GM23338 (cell line): Measurements from ENCODE around the gene RAB5B. TPM values are rescaled to one million over a fixed set of nuclear protein-coding genes. Genes with fewer than 3 reads are reported as not detected.
"Not testable (repeated sequence)": the region's sequence is repeated elsewhere in the genome, so short reads cannot be mapped to it uniquely, and the experiment has no call there.

Experiments
- ATAC-seq: fragments of 200-7000 bp; cut with Tn5 transposase; 3 replicates; pipeline ENCODE4 v1.9.1; 2020
- DNase-seq: peaks from one replicate; pipeline ENCODE4 v3.0.0-alpha.2; 2015; ENCODE audit warnings: low spot score
- H2AFZ ChIP-seq: fragments of 200-600 bp; sonication (generic); 2 replicates; pipeline ENCODE4 v1.8.0; 2016; ENCODE audit warnings: antibody characterized with exemption, mild to moderate bottlenecking, moderate library complexity
- H3F3A ChIP-seq: fragments of 200-600 bp; sonication (generic); replicated peaks from 2 replicates; pipeline ENCODE4 v1.8.0; 2017; ENCODE audit warnings: antibody characterized with exemption, mixed run types, low read depth
- H3K27ac ChIP-seq: fragments of 200-600 bp; sonication (generic); 2 replicates; pipeline ENCODE4 v1.6.1; 2016; ENCODE audit warnings: low read depth
- H3K27me3 ChIP-seq: fragments of 200-600 bp; sonication (generic); 2 replicates; pipeline ENCODE4 v1.8.0; 2016; ENCODE audit warnings: mild to moderate bottlenecking, mixed run types, moderate library complexity; ENCODE audit not compliant: insufficient read depth
- H3K36me3 ChIP-seq: fragments of 200-600 bp; sonication (generic); 2 replicates; pipeline ENCODE4 v1.8.0; 2016; ENCODE audit warnings: mild to moderate bottlenecking; ENCODE audit not compliant: insufficient read depth
- H3K4me1 ChIP-seq: fragments of 200-600 bp; sonication (generic); 2 replicates; pipeline ENCODE4 v1.8.0; 2016; ENCODE audit warnings: mild to moderate bottlenecking, moderate library complexity; ENCODE audit not compliant: insufficient read depth
- H3K4me2 ChIP-seq: fragments of 200-600 bp; sonication (generic); 2 replicates; pipeline ENCODE4 v1.7.1; 2017; ENCODE audit warnings: mixed run types
- H3K4me3 ChIP-seq: fragments of 200-600 bp; sonication (generic); 2 replicates; pipeline ENCODE4 v1.6.1; 2016; ENCODE audit warnings: mixed run types
- H3K79me2 ChIP-seq: fragments of 200-600 bp; sonication (generic); replicated peaks from 2 replicates; pipeline ENCODE4 v1.8.0; 2017; ENCODE audit warnings: mild to moderate bottlenecking; ENCODE audit not compliant: insufficient read depth
- H3K9me2 ChIP-seq: fragments of 200-600 bp; sonication (generic); 2 replicates; pipeline ENCODE4 v1.8.0; 2017; ENCODE audit not compliant: insufficient read depth
- H4K20me1 ChIP-seq: fragments of 200-600 bp; sonication (generic); replicated peaks from 2 replicates; pipeline ENCODE4 v1.8.0; 2017; ENCODE audit warnings: mild to moderate bottlenecking; ENCODE audit not compliant: insufficient read depth
- H3K27ac Mint-ChIP-seq: 2 replicates; pipeline ENCODE4 v1.8.0; 2020; ENCODE audit warnings: inconsistent platforms, mild to moderate bottlenecking, moderate library complexity, mixed read lengths
- H3K27me3 Mint-ChIP-seq: 3 replicates; pipeline ENCODE4 v1.8.0; 2022; ENCODE audit warnings: low read depth, mild to moderate bottlenecking, moderate library complexity, mixed read lengths, inconsistent platforms; ENCODE audit not compliant: insufficient read depth, poor library complexity
- H3K36me3 Mint-ChIP-seq: 3 replicates; pipeline ENCODE4 v1.8.0; 2021; ENCODE audit warnings: low read depth, mild to moderate bottlenecking, inconsistent platforms, moderate library complexity, mixed read lengths
- H3K4me1 Mint-ChIP-seq: 3 replicates; pipeline ENCODE4 v1.8.0; 2020; ENCODE audit warnings: mild to moderate bottlenecking, inconsistent platforms, mixed read lengths
- H3K4me3 Mint-ChIP-seq: 3 replicates; pipeline ENCODE4 v1.8.0; 2021; ENCODE audit warnings: moderate library complexity, mild to moderate bottlenecking, inconsistent platforms, mixed read lengths
- H3K9me3 Mint-ChIP-seq: 3 replicates; pipeline ENCODE4 v1.8.0; 2020; ENCODE audit warnings: moderate library complexity, mild to moderate bottlenecking, inconsistent platforms, mixed read lengths
- EZH2phosphoT487 ChIP-seq: fragments of 200-600 bp; sonication (generic); IDR thresholded peaks from one replicate; pipeline ENCODE4 v1.8.1; 2018; ENCODE audit warnings: antibody characterized with exemption; ENCODE audit not compliant: unreplicated experiment
- POLR2AphosphoS5 ChIP-seq: IDR thresholded peaks from 2 replicates; pipeline ENCODE4 v1.6.1; 2016; ENCODE audit warnings: antibody characterized with exemption, low read depth
- ZNF331 ChIP-seq: fragments of 250-450 bp; sonication (Bioruptor Pico); IDR thresholded peaks from 2 replicates; pipeline ENCODE4 v1.5.0; 2020; ENCODE audit warnings: low read depth, mild to moderate bottlenecking, moderate library complexity
- polyA plus RNA-seq: library from polyadenylated mRNA; unstranded; fragments of >200 nt; fragmentation: Nextera tagmentation; extraction: Ambion mirVana; gene quantifications from 2 replicates; pipeline ENCODE4 v1.2.1, GENCODE V29; 2016
- total RNA-seq: library from RNA; depleted of rRNA; stranded (reverse); fragments of >200 nt; shearing (Covaris generic); gene quantifications from 2 replicates; pipeline ENCODE4 v1.2.3, GENCODE V29; 2014
- TF ChIP-seq, protein P1 (sequence below): IDR thresholded peaks from one replicate; pipeline ENCODE4 v1.6.1; 2018; ENCODE audit warnings: antibody characterized with exemption; ENCODE audit not compliant: unreplicated experiment
- TF ChIP-seq, protein P2 (sequence below), 2 experiments: fragments of 200-600 bp in 1 of 2; sonication (generic) in 1 of 2; conservative IDR thresholded peaks; 2 replicates each; pipeline versions ENCODE4 v1.5.1 to v1.6.1; 2016 to 2017; ENCODE audit warnings: antibody characterized with exemption in 2 of 2, low read depth in 2 of 2, mild to moderate bottlenecking in 2 of 2, moderate library complexity in 1 of 2

The RAB5B gene
- total and polyA plus RNA-seq, 2 experiments from 2014 or later: 19.7 to 46.5 TPM

- TF ChIP-seq, protein P1, sequence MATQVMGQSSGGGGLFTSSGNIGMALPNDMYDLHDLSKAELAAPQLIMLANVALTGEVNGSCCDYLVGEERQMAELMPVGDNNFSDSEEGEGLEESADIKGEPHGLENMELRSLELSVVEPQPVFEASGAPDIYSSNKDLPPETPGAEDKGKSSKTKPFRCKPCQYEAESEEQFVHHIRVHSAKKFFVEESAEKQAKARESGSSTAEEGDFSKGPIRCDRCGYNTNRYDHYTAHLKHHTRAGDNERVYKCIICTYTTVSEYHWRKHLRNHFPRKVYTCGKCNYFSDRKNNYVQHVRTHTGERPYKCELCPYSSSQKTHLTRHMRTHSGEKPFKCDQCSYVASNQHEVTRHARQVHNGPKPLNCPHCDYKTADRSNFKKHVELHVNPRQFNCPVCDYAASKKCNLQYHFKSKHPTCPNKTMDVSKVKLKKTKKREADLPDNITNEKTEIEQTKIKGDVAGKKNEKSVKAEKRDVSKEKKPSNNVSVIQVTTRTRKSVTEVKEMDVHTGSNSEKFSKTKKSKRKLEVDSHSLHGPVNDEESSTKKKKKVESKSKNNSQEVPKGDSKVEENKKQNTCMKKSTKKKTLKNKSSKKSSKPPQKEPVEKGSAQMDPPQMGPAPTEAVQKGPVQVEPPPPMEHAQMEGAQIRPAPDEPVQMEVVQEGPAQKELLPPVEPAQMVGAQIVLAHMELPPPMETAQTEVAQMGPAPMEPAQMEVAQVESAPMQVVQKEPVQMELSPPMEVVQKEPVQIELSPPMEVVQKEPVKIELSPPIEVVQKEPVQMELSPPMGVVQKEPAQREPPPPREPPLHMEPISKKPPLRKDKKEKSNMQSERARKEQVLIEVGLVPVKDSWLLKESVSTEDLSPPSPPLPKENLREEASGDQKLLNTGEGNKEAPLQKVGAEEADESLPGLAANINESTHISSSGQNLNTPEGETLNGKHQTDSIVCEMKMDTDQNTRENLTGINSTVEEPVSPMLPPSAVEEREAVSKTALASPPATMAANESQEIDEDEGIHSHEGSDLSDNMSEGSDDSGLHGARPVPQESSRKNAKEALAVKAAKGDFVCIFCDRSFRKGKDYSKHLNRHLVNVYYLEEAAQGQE: no peak
- TF ChIP-seq, protein P2, sequence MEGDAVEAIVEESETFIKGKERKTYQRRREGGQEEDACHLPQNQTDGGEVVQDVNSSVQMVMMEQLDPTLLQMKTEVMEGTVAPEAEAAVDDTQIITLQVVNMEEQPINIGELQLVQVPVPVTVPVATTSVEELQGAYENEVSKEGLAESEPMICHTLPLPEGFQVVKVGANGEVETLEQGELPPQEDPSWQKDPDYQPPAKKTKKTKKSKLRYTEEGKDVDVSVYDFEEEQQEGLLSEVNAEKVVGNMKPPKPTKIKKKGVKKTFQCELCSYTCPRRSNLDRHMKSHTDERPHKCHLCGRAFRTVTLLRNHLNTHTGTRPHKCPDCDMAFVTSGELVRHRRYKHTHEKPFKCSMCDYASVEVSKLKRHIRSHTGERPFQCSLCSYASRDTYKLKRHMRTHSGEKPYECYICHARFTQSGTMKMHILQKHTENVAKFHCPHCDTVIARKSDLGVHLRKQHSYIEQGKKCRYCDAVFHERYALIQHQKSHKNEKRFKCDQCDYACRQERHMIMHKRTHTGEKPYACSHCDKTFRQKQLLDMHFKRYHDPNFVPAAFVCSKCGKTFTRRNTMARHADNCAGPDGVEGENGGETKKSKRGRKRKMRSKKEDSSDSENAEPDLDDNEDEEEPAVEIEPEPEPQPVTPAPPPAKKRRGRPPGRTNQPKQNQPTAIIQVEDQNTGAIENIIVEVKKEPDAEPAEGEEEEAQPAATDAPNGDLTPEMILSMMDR (conservative IDR thresholded peaks at IDR 0.05; ENCODE audit: low read depth in 2 of 2): no peak
- TF ChIP-seq EZH2phosphoT487 (no peak), ZNF331 (CRISPR knock-in tag) (no peak), POLR2AphosphoS5 (no peak)
Observed at GRCh38 chr12:56001487-56002100, 27.7 kb downstream of the RAB5B start (continued).

DNA sequence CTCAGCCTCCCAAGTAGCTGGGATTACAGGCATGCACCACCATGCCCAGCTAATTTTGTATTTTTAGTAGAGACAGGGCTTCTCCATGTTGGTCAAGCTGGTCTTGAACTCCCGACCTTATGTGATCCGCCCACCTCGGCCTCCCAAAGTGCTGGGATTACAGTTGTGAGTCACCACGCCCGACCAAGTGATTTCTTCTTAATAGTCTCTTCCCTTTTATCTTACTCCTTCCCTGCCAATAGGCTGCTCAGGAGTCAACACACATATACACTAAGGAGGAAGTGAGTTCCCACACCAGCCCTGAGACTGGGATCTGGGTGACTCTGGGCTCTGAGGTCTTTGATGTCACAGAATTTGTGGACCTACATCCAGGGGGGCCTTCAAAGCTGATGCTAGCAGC, 29.5 kb downstream of the RAB5B start:
- H3K4me2 ChIP-seq, H2AFZ ChIP-seq, H3K4me1 Mint-ChIP-seq, H3K9me2 ChIP-seq, H3K27ac ChIP-seq, H3K27ac Mint-ChIP-seq, H3K9me3 Mint-ChIP-seq, H3K4me3 ChIP-seq, H4K20me1 ChIP-seq, H3K36me3 ChIP-seq, DNase-seq, H3K4me1 ChIP-seq, H3K79me2 ChIP-seq, ATAC-seq, H3K27me3 ChIP-seq, H3K4me3 Mint-ChIP-seq: not testable (repeated sequence)
- Mint-ChIP-seq H3K27me3 (peaks cover 13% of the 10 kb centered on the region), H3K36me3 (peaks cover 44% of the 10 kb centered on the region)
- 0 out of 2 replicates have a peak, but pooled peaks cover 12% of the 10 kb centered on the region for H3F3A ChIP-seq

GRCh38 chr12:56004211-56004610, 30.3 kb downstream of the RAB5B start:
- Histone ChIP-seq H3K79me2 (no peaks in the 10 kb centered on the region), H3K4me3 (no peak overlapping the region), H3K4me2 (no peak overlapping the region), H4K20me1 (no peaks in the 10 kb centered on the region), H3F3A (0 out of 2 replicates have a peak, but pooled peaks cover 12% of the 10 kb centered on the region), H3K27ac (no peak overlapping the region), H3K27me3 (no peaks in the 10 kb centered on the region), H3K4me1 (peaks cover 5% of the 10 kb centered on the region), H3K36me3 (no peaks in the 10 kb centered on the region), H2AFZ (no peak overlapping the region), H3K9me2 (no peaks in the 10 kb centered on the region)
- Mint-ChIP-seq H3K27ac (no peak overlapping the region), H3K27me3 (peaks cover 15% of the 10 kb centered on the region), H3K4me1 (peaks cover 4% of the 10 kb centered on the region; the same call in 2 of the 3 replicates), H3K4me3 (no peak overlapping the region; the same call in 2 of the 3 replicates), H3K9me3 (no peaks in the 10 kb centered on the region), H3K36me3 (peaks cover 39% of the 10 kb centered on the region)
- ATAC-seq: no peak
- no peak for DNase-seq
- TF ChIP-seq POLR2AphosphoS5: no peak
- TF ChIP-seq, protein P1: no peak
- no peak for TF ChIP-seq ZNF331 (CRISPR knock-in tag)
